Endodermal cell (in vitro differentiated cells): ENCODE results near the gene CX3CL1. TPM values are rescaled to one million over a fixed set of nuclear protein-coding genes. Genes with fewer than 3 reads are reported as not detected.

ENCODE experiments used
- DNase-seq: peaks from one replicate; pipeline ENCODE4 v3.0.0-alpha.2; 2017
- H3K27ac ChIP-seq: 2 replicates; pipeline ENCODE4 v1.5.1; 2013; ENCODE audit warnings: mild to moderate bottlenecking, low read depth, low read length, moderate library complexity
- H3K27me3 ChIP-seq: 2 replicates; pipeline ENCODE4 v1.6.1; 2013; ENCODE audit warnings: mild to moderate bottlenecking, low read length, moderate library complexity; ENCODE audit not compliant: insufficient read depth, control insufficient read depth, poor library complexity, severe bottlenecking
- H3K36me3 ChIP-seq: 2 replicates; pipeline ENCODE4 v1.7.0; 2013; ENCODE audit warnings: mild to moderate bottlenecking, low read length, moderate library complexity; ENCODE audit not compliant: control insufficient read depth, insufficient read depth
- H3K4me1 ChIP-seq: one replicate; pipeline ENCODE4 v1.7.0; 2013; ENCODE audit warnings: low read length; ENCODE audit not compliant: control insufficient read depth, insufficient read depth
- H3K4me3 ChIP-seq: 2 replicates; pipeline ENCODE4 v1.5.1; 2013; ENCODE audit warnings: mild to moderate bottlenecking, low read length, moderate library complexity
- H3K9ac ChIP-seq: 2 replicates; pipeline ENCODE4 v1.6.1; 2013; ENCODE audit warnings: mild to moderate bottlenecking, low read length, moderate library complexity; ENCODE audit not compliant: poor library complexity, severe bottlenecking; ENCODE audit errors: extremely low read depth
- H3K9me3 ChIP-seq: 2 replicates; pipeline ENCODE4 v1.6.1; 2013; ENCODE audit warnings: mild to moderate bottlenecking, low read length, moderate library complexity; ENCODE audit not compliant: control insufficient read depth
- H3K27ac Mint-ChIP-seq: 2 replicates; pipeline ENCODE4 v1.8.0; 2020; ENCODE audit warnings: mixed read lengths
- H3K27me3 Mint-ChIP-seq: 2 replicates; pipeline ENCODE4 v1.8.0; 2021; ENCODE audit warnings: mild to moderate bottlenecking, mixed read lengths; ENCODE audit not compliant: insufficient read depth
- H3K36me3 Mint-ChIP-seq: 2 replicates; pipeline ENCODE4 v1.8.0; 2020; ENCODE audit warnings: low read depth, mixed read lengths
- H3K4me1 Mint-ChIP-seq: 2 replicates; pipeline ENCODE4 v1.8.0; 2020; ENCODE audit warnings: mixed read lengths
- H3K4me3 Mint-ChIP-seq: 2 replicates; pipeline ENCODE4 v1.8.0; 2020; ENCODE audit warnings: mild to moderate bottlenecking, moderate library complexity, mixed read lengths
- H3K9me3 Mint-ChIP-seq: 2 replicates; pipeline ENCODE4 v1.8.0; 2020; ENCODE audit warnings: mild to moderate bottlenecking, mixed read lengths
- WGBS, 2 experiments: methylation state at CpG; one replicate each; pipeline versions ENCODE4 v1.1.5 to v1.1.7; 2013; ENCODE audit warnings: missing lambda C conversion rate in 2 of 2, mixed read lengths in 1 of 2; ENCODE audit not compliant: insufficient coverage in 1 of 2, insufficient read length in 1 of 2; 5-methylcytosine and 5-hydroxymethylcytosine counted together
- total RNA-seq, 2 donors: library from RNA; stranded (reverse); fragmentation: NEBNext Ultra II Directional in 1 of 2; extraction: Animal tissue kit (Norgen Biotek cat#: 25700) in 1 of 2; gene quantifications; 2 replicates in 1 of 2; 3 replicates in 1 of 2; pipeline ENCODE4 v1.2.1, GENCODE V29; 2021
- TF ChIP-seq, protein P1 (sequence below): fragments of 200-600 bp; sonication (generic); conservative IDR thresholded peaks from 2 replicates; pipeline ENCODE4 v1.5.0; 2021; ENCODE audit warnings: antibody characterized with exemption, mild to moderate bottlenecking

CX3CL1 gene
- total RNA-seq, 2 donors from 2014 or later = 0.18 to 1.0 TPM

DNA sequence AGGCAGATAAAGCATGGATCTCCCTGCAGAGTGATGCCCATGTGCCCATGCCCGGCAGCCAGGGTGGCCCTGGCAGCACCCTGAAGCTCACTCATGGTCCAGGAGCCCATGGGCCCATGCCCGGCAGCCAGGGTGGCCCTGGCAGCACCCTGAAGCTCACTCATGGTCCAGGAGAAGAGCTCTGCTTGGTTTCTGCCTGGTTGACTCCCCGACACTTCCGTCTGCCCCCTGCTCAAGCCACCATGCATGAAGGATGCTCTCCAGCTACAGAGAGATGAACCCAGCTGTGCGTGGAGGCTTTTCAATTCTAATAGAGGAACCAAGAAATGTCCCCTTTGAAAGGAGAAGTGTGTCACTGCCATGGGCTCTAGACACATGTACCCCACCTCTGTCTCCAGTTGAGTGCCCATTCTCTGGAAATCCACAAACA, 41.0 kb downstream of the CX3CL1 start:
- Mint-ChIP-seq H3K27ac (no peak overlapping the region), H3K27me3 (peaks cover 4% of the 10 kb centered on the region), H3K36me3 (no peaks in the 10 kb centered on the region), H3K4me1 (peaks cover 10% of the 10 kb centered on the region), H3K9me3 (no peaks in the 10 kb centered on the region), H3K4me3 (no peak overlapping the region)
- TF ChIP-seq, protein P1, sequence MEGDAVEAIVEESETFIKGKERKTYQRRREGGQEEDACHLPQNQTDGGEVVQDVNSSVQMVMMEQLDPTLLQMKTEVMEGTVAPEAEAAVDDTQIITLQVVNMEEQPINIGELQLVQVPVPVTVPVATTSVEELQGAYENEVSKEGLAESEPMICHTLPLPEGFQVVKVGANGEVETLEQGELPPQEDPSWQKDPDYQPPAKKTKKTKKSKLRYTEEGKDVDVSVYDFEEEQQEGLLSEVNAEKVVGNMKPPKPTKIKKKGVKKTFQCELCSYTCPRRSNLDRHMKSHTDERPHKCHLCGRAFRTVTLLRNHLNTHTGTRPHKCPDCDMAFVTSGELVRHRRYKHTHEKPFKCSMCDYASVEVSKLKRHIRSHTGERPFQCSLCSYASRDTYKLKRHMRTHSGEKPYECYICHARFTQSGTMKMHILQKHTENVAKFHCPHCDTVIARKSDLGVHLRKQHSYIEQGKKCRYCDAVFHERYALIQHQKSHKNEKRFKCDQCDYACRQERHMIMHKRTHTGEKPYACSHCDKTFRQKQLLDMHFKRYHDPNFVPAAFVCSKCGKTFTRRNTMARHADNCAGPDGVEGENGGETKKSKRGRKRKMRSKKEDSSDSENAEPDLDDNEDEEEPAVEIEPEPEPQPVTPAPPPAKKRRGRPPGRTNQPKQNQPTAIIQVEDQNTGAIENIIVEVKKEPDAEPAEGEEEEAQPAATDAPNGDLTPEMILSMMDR = no peak
- Histone ChIP-seq H3K4me3 (no peak overlapping the region), H3K4me1 (no peaks in the 10 kb centered on the region), H3K27me3 (no peaks in the 10 kb centered on the region), H3K9ac (no peak overlapping the region), H3K36me3 (no peaks in the 10 kb centered on the region), H3K9me3 (no peaks in the 10 kb centered on the region), H3K27ac (no peak overlapping the region)
- 91 to 93% methylated on average over 5 of the region's 5 CpGs for WGBS, 2 experiments
- DNase-seq = no peak

DNA sequence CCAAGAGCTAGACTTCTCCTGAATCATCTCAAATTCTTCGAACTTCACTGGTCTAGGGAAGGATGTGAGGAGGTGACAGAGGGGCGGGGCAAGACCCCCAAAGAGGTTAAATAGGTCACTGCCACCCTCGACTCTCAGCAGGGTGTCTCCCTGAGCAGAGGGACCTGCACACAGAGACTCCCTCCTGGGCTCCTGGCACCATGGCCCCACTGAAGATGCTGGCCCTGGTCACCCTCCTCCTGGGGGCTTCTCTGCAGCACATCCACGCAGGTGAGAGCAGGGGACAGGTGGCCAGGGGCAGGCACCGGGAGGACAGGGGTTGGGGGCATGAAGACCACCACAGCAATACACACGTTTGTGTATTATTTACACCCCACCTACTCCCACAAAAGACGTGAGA, 41.4 kb downstream of the CX3CL1 start:
- Histone ChIP-seq H3K9me3 (no peaks in the 10 kb centered on the region), H3K9ac (no peak overlapping the region), H3K27ac (no peak overlapping the region), H3K4me3 (no peak overlapping the region), H3K4me1 (no peaks in the 10 kb centered on the region), H3K36me3 (no peaks in the 10 kb centered on the region), H3K27me3 (no peaks in the 10 kb centered on the region)
- no peak for DNase-seq
- no peaks in the 10 kb centered on the region for H3K36me3 Mint-ChIP-seq
- no peak overlapping the region for H3K27ac Mint-ChIP-seq
- 80 to 82% methylated on average over 1 to 7 of the region's 7 CpGs for WGBS, 2 experiments
- no peaks in the 10 kb centered on the region for H3K9me3 Mint-ChIP-seq
- H3K4me3 Mint-ChIP-seq = no peak overlapping the region
- H3K4me1 Mint-ChIP-seq = peaks cover 12% of the 10 kb centered on the region
- TF ChIP-seq, protein P1 = no peak
- peaks cover 4% of the 10 kb centered on the region for H3K27me3 Mint-ChIP-seq

DNA sequence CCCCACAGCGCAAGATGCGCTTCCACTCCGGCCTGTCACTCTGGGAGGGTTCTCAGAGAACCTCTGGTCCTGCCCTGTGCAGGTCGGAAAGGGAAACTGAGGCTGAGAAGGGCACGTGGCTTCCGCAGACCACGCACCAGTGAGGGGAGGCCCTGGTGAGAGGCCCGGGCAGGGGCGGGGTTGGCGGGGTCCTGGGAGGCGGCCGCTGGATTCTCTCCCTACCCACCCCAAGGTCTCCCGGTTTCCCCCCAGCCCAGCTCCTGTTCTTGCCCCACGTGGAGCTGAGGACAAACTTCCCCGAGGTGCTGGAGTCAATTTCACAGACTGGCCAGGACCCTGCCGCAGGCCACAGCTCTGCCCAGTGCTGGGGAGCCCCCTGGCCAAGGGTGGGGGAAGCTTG, 43.8 kb downstream of the CX3CL1 start:
- Mint-ChIP-seq H3K36me3 (no peaks in the 10 kb centered on the region), H3K27ac (no peak overlapping the region), H3K4me3 (no peak overlapping the region), H3K4me1 (peaks cover 15% of the 10 kb centered on the region), H3K27me3 (peaks cover 4% of the 10 kb centered on the region), H3K9me3 (no peaks in the 10 kb centered on the region)
- TF ChIP-seq, protein P1 = no peak
- H3K27ac ChIP-seq = no peak overlapping the region
- peaks cover 3% of the 10 kb centered on the region for H3K4me1 ChIP-seq
- H3K36me3 ChIP-seq = no peaks in the 10 kb centered on the region
- H3K9ac ChIP-seq = no peak overlapping the region
- WGBS, 2 experiments = 92 to 93% methylated on average over 11 to 16 of the region's 16 CpGs
- DNase-seq = no peak
- H3K27me3 ChIP-seq = no peaks in the 10 kb centered on the region
- no peaks in the 10 kb centered on the region for H3K9me3 ChIP-seq
- H3K4me3 ChIP-seq = no peak overlapping the region
